Measurements from ENCODE around the gene BLMH.
"Not testable (repeated sequence)": the region's sequence is repeated elsewhere in the genome, so short reads cannot be mapped to it uniquely, and the experiment has no call there.

The BLMH gene

GRCh38 chr17:30200656-30201055, 91.1 kb downstream of the BLMH start:
- H3K27me3 Mint-ChIP-seq (ENCODE audit: low read depth) = peaks cover 17% of the 10 kb centered on the region
- not testable (repeated sequence) for H3K9me3 Mint-ChIP-seq; H3K4me3 Mint-ChIP-seq; H3K36me3 Mint-ChIP-seq (ENCODE audit: low read depth); H3K27ac Mint-ChIP-seq; H3K4me1 Mint-ChIP-seq (ENCODE audit: low read depth)

- Mint-ChIP-seq H3K9me3 (no peaks in the 10 kb centered on the region), H3K27ac (no peak overlapping the region), H3K4me1 (ENCODE audit: low read depth) (no peaks in the 10 kb centered on the region), H3K27me3 (ENCODE audit: low read depth) (peaks cover 17% of the 10 kb centered on the region), H3K36me3 (ENCODE audit: low read depth) (no peaks in the 10 kb centered on the region), H3K4me3 (no peak overlapping the region)
Observed at GRCh38 chr17:30200106-30200505, 91.6 kb downstream of the BLMH start.

GRCh38 chr17:30199600-30199999, 92.1 kb downstream of the BLMH start:
- H3K9me3 Mint-ChIP-seq = no peaks in the 10 kb centered on the region
- no peak overlapping the region for H3K27ac Mint-ChIP-seq
- H3K4me1 Mint-ChIP-seq (ENCODE audit: low read depth) = no peaks in the 10 kb centered on the region
- H3K4me3 Mint-ChIP-seq = no peak overlapping the region
- peaks cover 21% of the 10 kb centered on the region for H3K27me3 Mint-ChIP-seq (ENCODE audit: low read depth)
- no peaks in the 10 kb centered on the region for H3K36me3 Mint-ChIP-seq (ENCODE audit: low read depth)

All from T-helper 1 cell treated with Interleukin-12 subunit alpha and Interleukin-12 subunit beta and Interleukin-4 antibody, amounts not matched to agents 30 μg/mL and 1 μg/mL, for 36 hours (primary cell).